Measurements from ENCODE around the gene CDH23.

CDH23 gene

DNA sequence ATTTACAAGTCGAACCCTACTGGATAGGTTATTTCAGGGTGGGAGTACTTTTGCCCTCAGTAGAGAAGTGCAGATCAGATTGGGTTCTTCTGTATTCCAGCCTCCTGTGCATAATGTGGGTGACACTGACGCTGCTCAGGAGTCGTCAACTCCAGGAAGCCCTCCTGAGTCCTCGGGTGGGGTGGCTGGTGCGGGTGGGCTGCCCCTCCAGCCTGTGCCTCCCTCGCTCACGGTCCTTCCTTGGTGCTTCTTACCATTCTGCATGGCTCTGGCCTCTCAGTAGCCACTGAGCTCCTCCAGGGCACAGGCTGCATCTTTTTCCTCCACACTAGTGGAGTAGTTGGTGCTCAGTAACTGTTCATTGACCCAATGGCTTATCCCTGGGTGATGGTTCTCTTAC, 4.3 kb downstream of the CDH23 start:
- DNase-seq (ENCODE audit: low read depth) = no peak
- TF ChIP-seq, protein P1, sequence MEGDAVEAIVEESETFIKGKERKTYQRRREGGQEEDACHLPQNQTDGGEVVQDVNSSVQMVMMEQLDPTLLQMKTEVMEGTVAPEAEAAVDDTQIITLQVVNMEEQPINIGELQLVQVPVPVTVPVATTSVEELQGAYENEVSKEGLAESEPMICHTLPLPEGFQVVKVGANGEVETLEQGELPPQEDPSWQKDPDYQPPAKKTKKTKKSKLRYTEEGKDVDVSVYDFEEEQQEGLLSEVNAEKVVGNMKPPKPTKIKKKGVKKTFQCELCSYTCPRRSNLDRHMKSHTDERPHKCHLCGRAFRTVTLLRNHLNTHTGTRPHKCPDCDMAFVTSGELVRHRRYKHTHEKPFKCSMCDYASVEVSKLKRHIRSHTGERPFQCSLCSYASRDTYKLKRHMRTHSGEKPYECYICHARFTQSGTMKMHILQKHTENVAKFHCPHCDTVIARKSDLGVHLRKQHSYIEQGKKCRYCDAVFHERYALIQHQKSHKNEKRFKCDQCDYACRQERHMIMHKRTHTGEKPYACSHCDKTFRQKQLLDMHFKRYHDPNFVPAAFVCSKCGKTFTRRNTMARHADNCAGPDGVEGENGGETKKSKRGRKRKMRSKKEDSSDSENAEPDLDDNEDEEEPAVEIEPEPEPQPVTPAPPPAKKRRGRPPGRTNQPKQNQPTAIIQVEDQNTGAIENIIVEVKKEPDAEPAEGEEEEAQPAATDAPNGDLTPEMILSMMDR (IDR thresholded peaks at IDR 0.05; ENCODE audit: control insufficient read depth, insufficient read depth, low read depth, low read length, missing control alignments) = no peak
- no peak overlapping the region for H3K4me3 ChIP-seq (ENCODE audit: control insufficient read depth, low read depth, low read length)

DNA sequence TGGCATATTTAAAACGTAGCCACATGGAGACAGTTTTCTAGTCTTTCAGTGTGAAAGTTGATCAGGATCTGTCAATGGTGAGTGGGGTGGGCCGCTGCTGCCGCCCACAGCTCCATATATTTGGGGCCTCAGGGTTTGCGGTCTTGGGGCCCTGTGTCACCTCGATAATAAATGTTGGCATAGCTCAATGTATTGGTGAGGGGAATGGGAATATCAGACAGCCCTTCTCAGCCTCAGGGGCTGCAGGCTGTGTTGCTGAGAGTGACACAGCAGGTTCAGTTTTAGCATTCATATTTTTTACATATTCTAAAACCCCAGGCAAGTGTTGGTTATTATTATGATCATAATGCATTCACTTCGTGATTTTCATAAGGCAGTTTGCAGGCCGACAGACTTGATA, 5.3 kb downstream of the CDH23 start:
- H3K4me3 ChIP-seq (ENCODE audit: control insufficient read depth, low read depth, low read length) = no peak overlapping the region
- no peak for DNase-seq (ENCODE audit: low read depth)
- TF ChIP-seq, protein P1 (IDR thresholded peaks at IDR 0.05; ENCODE audit: control insufficient read depth, insufficient read depth, low read depth, low read length, missing control alignments) = no peak

DNA sequence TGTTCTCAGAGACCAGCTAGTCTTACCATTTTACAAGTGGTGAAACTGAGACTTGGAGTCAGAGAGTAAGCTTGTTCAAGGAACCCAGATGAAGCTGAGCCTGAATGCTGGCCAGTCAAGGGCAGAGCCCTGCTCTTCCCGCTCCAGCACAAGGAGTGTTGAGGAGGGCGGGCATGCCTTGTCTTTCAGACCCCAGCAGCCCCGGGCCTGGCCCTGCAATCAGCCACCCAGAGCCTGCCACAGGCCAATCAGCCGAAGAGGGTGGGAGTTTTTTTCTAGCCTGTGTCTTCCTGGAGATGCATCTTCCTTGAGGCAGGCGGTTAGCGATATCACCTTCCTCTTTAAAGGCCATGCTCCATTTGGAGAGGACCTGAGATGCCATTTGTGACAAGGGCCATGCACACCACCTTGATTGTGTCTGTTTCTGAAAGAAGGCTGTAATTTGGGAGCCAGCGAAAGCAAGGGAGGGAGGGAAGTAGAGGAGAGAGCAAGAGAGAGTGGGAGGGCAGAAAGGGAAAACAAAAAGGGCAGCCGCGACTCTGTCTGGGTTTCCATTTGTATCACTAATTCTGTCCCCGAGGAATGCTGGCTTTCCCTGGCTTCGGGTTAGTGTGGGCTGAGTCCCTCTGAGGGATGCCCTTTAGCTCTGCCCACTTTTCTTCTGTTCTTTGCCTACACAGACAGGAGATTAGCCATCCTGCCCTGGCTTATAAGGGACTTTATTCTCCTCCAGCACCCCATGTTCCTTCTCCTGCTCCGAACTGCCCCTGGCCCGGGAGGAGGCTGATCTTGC, 8.0 kb downstream of the CDH23 start:
- DNase-seq (ENCODE audit: low read depth) = no peak
- TF ChIP-seq, protein P1 (IDR thresholded peaks at IDR 0.05; ENCODE audit: control insufficient read depth, insufficient read depth, low read depth, low read length, missing control alignments) = no peak

DNA sequence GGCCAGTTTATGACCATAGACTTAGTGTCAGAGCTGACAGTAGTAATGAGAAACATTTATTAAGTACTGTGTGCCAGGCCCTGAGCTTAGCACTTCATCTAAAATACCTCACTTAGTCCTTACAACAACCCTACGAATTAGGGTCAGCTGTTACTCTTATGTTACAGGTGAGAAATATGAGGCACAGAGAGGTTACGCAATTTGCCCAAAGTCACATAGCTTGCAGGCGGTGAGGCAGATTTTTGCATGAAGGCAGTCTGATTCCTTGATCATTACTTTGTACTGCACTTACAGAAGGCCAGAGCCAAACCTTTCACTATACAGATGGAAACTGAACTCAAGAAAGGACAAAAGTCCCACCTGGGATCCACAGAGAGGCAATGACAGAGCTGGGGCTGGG, 10.2 kb downstream of the CDH23 start:
- DNase-seq (ENCODE audit: low read depth) = no peak
- TF ChIP-seq, protein P1 (IDR thresholded peaks at IDR 0.05; ENCODE audit: control insufficient read depth, insufficient read depth, low read depth, low read length, missing control alignments) = no peak

More for the DNA sequence above, 8.0 kb downstream of the CDH23 start:
- H3K4me3 ChIP-seq (ENCODE audit: control insufficient read depth, low read depth, low read length) = no peak overlapping the region

DNA sequence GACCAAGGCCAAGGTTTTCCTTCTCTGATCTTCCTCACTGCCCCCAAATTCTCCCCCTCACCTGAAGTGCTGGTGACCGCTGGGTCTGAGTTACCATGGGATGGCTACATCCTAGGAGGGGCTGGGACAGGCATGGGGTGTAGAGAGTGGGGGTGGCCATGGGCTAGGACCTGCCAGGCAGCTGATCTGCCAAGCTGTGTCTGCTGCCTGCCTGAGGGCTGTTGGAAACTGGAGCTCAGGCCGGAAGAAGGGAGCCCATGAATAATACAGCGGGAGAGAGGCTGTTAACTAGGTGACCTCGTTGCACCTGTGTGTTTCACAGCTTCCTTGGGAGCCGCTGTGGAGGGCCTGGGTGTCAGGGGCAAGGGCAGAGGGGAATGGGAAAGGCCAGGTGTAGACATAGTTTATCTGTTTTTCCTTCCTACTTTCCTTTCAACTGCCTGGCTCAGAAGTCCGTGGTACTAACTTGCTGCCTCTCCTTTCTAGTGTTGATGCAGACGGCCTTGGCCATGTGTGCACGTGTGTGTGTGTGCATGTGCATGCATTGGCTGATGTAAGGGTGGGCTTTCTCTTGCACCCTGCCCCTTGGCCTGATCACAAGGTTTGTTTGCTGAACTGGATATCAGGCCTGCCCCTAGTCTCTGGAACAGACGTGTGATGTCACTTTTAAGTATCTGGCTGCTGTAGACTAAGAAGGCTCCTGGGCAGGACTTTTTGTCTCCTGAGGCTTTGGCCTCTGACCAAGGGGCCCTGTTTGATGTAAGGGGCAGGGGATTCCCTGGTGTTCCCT, 11.9 kb downstream of the CDH23 start:
- no peak for DNase-seq (ENCODE audit: low read depth)
- TF ChIP-seq, protein P1 (IDR thresholded peaks at IDR 0.05; ENCODE audit: control insufficient read depth, insufficient read depth, low read depth, low read length, missing control alignments) = no peak
- H3K4me3 ChIP-seq (ENCODE audit: control insufficient read depth, low read depth, low read length) = no peak overlapping the region

More for the DNA sequence above, 10.2 kb downstream of the CDH23 start:
- no peak overlapping the region for H3K4me3 ChIP-seq (ENCODE audit: control insufficient read depth, low read depth, low read length)

DNA sequence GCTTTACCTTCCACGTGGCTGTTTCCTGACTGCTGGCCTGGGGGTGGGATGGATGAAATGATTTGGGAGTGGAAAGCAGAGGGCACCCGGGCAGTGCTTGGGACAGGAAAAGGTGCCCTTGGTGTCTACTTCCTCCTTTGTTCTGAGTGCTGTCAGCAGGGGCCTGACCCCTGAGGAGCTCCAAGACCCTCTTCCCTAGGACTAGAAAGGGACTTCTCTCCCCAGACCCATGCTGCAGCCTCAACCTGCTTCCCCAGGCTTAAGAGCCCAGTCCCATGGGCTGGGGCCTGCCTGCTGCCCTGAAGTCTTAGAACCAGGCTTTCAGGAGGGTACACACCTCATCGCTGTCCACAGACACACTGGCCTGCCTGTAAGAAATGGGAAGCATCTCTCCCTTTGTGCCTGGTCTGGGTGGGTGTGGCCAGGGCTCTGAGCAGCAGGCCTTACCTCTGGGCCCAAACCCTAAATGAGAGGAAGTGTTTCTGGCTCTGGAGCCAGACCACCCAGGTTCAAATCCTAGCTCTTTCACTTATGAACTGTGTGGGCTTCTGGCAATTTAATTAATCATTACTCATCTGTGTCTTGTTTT, 12.9 kb downstream of the CDH23 start:
- TF ChIP-seq, protein P1 (IDR thresholded peaks at IDR 0.05; ENCODE audit: control insufficient read depth, insufficient read depth, low read depth, low read length, missing control alignments) = no peak
- no peak for DNase-seq (ENCODE audit: low read depth)
- H3K4me3 ChIP-seq (ENCODE audit: control insufficient read depth, low read depth, low read length) = no peak overlapping the region
